SKM-1 treated with dmso at 0.1 percent for 144 hours (cell line): Measurements from ENCODE around the gene RBM24.

Experiments used
- DNase-seq: peaks from one replicate; lab custom pipeline; 2025; ENCODE audit not compliant: unreplicated experiment; lab: John Stamatoyannopoulos, UW

Gene RBM24

GRCh38 chr6:17341117-17341805 lies 60.1 kb downstream of the RBM24 start:
- DNase-seq = no peak

- no peak for DNase-seq
Measured at GRCh38 chr6:17341891-17342290, 60.7 kb downstream of the RBM24 start.

GRCh38 chr6:17343215-17343614 lies 62.1 kb downstream of the RBM24 start:
- no peak for DNase-seq
